ENCODE data around the gene DCUN1D4.

The DCUN1D4 gene

DNA sequence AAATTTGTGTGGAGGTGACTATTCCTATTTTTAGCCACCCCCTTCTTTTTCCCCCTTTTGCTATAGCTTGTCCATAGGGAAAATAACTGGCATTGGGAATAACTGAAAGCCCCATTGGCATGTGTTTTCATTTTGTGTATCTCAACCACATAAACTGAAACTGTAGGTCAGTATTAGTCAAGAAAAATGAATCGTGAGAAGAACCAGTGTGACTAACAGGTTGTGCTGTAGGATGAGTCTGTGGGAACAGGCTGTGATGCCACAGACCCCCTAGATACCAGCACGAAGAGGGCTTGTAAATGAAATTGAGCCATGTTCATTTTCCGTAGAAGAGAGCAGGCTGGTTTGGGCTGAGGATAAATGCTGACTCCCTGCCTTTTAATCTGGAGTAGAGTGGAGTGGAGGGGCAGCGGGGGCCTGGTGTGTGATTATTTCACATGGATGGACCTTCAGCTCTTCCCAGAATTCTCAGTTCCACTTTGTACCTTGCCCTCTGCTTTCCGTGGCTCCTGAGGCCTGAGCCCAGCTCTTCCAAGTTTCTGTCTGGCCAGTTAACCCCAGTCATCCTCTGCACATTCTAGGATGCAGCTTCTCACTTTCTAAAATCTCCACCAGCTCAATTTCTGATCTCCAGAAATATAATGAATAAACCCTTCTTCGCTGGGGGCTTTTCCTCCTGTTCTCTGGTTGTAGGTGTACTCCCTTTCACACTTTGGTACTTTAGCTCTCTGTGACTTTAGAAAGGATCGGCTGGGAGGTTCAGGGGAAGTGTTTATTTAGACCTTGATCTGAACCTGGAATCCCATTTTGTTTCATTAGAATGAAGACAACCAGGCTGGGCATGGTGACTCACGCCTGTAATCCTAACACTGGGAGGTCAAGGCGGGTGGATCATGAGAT lies 37.3 kb downstream of the DCUN1D4 start:
- H3K36me3 ChIP-seq (ENCODE audit: control insufficient read depth, low read length) = peaks cover 13% of the 10 kb centered on the region

GRCh38 chr4:51884055-51884454 lies 41.1 kb downstream of the DCUN1D4 start:
- TF ChIP-seq EZH2phosphoT487 (IDR thresholded peaks at IDR 0.05; ENCODE audit: borderline replicate concordance, low read length) = no peak
- TF ChIP-seq CTCF (IDR thresholded peaks at IDR 0.05; ENCODE audit: low read depth, low read length, poor library complexity, severe bottlenecking) = no peak
- Histone ChIP-seq H3K79me2 (ENCODE audit: control insufficient read depth, low read length) (no peaks in the 10 kb centered on the region), H3K36me3 (ENCODE audit: control insufficient read depth, low read length) (peaks cover 4% of the 10 kb centered on the region), H3K27me3 (ENCODE audit: control insufficient read depth, low read length) (no peaks in the 10 kb centered on the region), H3K9me3 (ENCODE audit: control insufficient read depth, insufficient read depth, low read length) (no peaks in the 10 kb centered on the region), H3K4me2 (ENCODE audit: low read length) (no peak overlapping the region), H3K9me2 (replicated peaks; ENCODE audit: control insufficient read depth, low read length) (no peaks in the 10 kb centered on the region), H3K4me1 (ENCODE audit: control insufficient read depth, low read length) (no peaks in the 10 kb centered on the region), H3K4me3 (ENCODE audit: low read length) (no peak overlapping the region), H3F3A (ENCODE audit: control insufficient read depth, insufficient read depth) (0 out of 2 replicates have a peak, but pooled peaks cover 3% of the 10 kb centered on the region), H4K20me1 (ENCODE audit: control insufficient read depth, insufficient read depth, low read depth, low read length) (no peaks in the 10 kb centered on the region), H3K27ac (ENCODE audit: low read depth, low read length) (no peak overlapping the region)

More for the DNA sequence above, 37.3 kb downstream of the DCUN1D4 start:
- Histone ChIP-seq H3K9me3 (ENCODE audit: control insufficient read depth, insufficient read depth, low read length) (no peaks in the 10 kb centered on the region), H3K4me1 (ENCODE audit: control insufficient read depth, low read length) (no peaks in the 10 kb centered on the region), H3K27ac (ENCODE audit: low read depth, low read length) (no peak overlapping the region), H3K4me3 (ENCODE audit: low read length) (no peak overlapping the region), H4K20me1 (ENCODE audit: control insufficient read depth, insufficient read depth, low read depth, low read length) (no peaks in the 10 kb centered on the region), H3K9me2 (replicated peaks; ENCODE audit: control insufficient read depth, low read length) (no peaks in the 10 kb centered on the region), H3F3A (ENCODE audit: control insufficient read depth, insufficient read depth) (0 out of 2 replicates have a peak, but pooled peaks cover 3% of the 10 kb centered on the region), H3K4me2 (ENCODE audit: low read length) (no peak overlapping the region), H3K27me3 (ENCODE audit: control insufficient read depth, low read length) (no peaks in the 10 kb centered on the region), H3K79me2 (ENCODE audit: control insufficient read depth, low read length) (no peaks in the 10 kb centered on the region)
- TF ChIP-seq CTCF (IDR thresholded peaks at IDR 0.05; ENCODE audit: low read depth, low read length, poor library complexity, severe bottlenecking) = no peak
- TF ChIP-seq EZH2phosphoT487 (IDR thresholded peaks at IDR 0.05; ENCODE audit: borderline replicate concordance, low read length) = no peak

GRCh38 chr4:51884606-51885005 lies 41.7 kb downstream of the DCUN1D4 start:
- H3K27me3 ChIP-seq (ENCODE audit: control insufficient read depth, low read length) = no peaks in the 10 kb centered on the region
- H3K9me2 ChIP-seq (replicated peaks; ENCODE audit: control insufficient read depth, low read length) = no peaks in the 10 kb centered on the region
- no peaks in the 10 kb centered on the region for H3K4me1 ChIP-seq (ENCODE audit: control insufficient read depth, low read length)
- no peaks in the 10 kb centered on the region for H4K20me1 ChIP-seq (ENCODE audit: control insufficient read depth, insufficient read depth, low read depth, low read length)
- H3K79me2 ChIP-seq (ENCODE audit: control insufficient read depth, low read length) = no peaks in the 10 kb centered on the region
- TF ChIP-seq EZH2phosphoT487 (IDR thresholded peaks at IDR 0.05; ENCODE audit: borderline replicate concordance, low read length) = no peak
- H3F3A ChIP-seq (ENCODE audit: control insufficient read depth, insufficient read depth) = 0 out of 2 replicates have a peak, but pooled peaks cover 3% of the 10 kb centered on the region
- no peak overlapping the region for H3K27ac ChIP-seq (ENCODE audit: low read depth, low read length)
- peaks cover 3% of the 10 kb centered on the region; the same call in 1 of the 2 replicates for H3K36me3 ChIP-seq (ENCODE audit: control insufficient read depth, low read length)
- no peak overlapping the region for H3K4me2 ChIP-seq (ENCODE audit: low read length)
- no peak overlapping the region for H3K4me3 ChIP-seq (ENCODE audit: low read length)
- H3K9me3 ChIP-seq (ENCODE audit: control insufficient read depth, insufficient read depth, low read length) = no peaks in the 10 kb centered on the region

- no peak overlapping the region for H3K27ac ChIP-seq (ENCODE audit: low read depth, low read length)
- no peaks in the 10 kb centered on the region for H3K27me3 ChIP-seq (ENCODE audit: control insufficient read depth, low read length)
- H3K4me1 ChIP-seq (ENCODE audit: control insufficient read depth, low read length) = no peaks in the 10 kb centered on the region
- H4K20me1 ChIP-seq (ENCODE audit: control insufficient read depth, insufficient read depth, low read depth, low read length) = no peaks in the 10 kb centered on the region
- H3F3A ChIP-seq (ENCODE audit: control insufficient read depth, insufficient read depth) = 0 out of 2 replicates have a peak, but pooled peaks cover 3% of the 10 kb centered on the region
- H3K9me3 ChIP-seq (ENCODE audit: control insufficient read depth, insufficient read depth, low read length) = no peaks in the 10 kb centered on the region
- no peaks in the 10 kb centered on the region for H3K9me2 ChIP-seq (replicated peaks; ENCODE audit: control insufficient read depth, low read length)
- no peak overlapping the region for H3K4me3 ChIP-seq (ENCODE audit: low read length)
- TF ChIP-seq CTCF (IDR thresholded peaks at IDR 0.05; ENCODE audit: low read depth, low read length, poor library complexity, severe bottlenecking) = peak; percentile 61
- TF ChIP-seq EZH2phosphoT487 (IDR thresholded peaks at IDR 0.05; ENCODE audit: borderline replicate concordance, low read length) = no peak
- no peak overlapping the region for H3K4me2 ChIP-seq (ENCODE audit: low read length)
- no peaks in the 10 kb centered on the region for H3K79me2 ChIP-seq (ENCODE audit: control insufficient read depth, low read length)
- H3K36me3 ChIP-seq (ENCODE audit: control insufficient read depth, low read length) = peaks cover 7% of the 10 kb centered on the region; the same call in 1 of the 2 replicates
Measured at GRCh38 chr4:51885363-51885762, 42.4 kb downstream of the DCUN1D4 start.
